H1 (cell line): ENCODE results near the gene CLDN15. TPM values are rescaled to one million over a fixed set of nuclear protein-coding genes. Genes with fewer than 3 reads are reported as not detected.

Experiments used
- BACH1 ChIP-seq: IDR thresholded peaks from 2 replicates; pipeline ENCODE4 v1.6.1; 2012; ENCODE audit warnings: low read length, improper control_type of control experiment
- CTBP2 ChIP-seq: IDR thresholded peaks from 2 replicates; pipeline ENCODE4 v1.7.0; 2011; ENCODE audit warnings: borderline replicate concordance, mild to moderate bottlenecking, moderate library complexity, mixed read lengths, low read length; ENCODE audit not compliant: insufficient read depth, insufficient read length
- FOSL1 ChIP-seq: IDR thresholded peaks from 2 replicates; pipeline ENCODE4 v1.6.1; 2011; ENCODE audit warnings: mild to moderate bottlenecking, low read depth, low read length, moderate library complexity; ENCODE audit not compliant: insufficient read depth
- TAF7 ChIP-seq: optimal IDR thresholded peaks from 2 replicates; pipeline ENCODE3; 2011; ENCODE audit warnings: low read depth, mild to moderate bottlenecking, inconsistent platforms, low read length, moderate library complexity, borderline replicate concordance
- USF2 ChIP-seq: IDR thresholded peaks from 2 replicates; pipeline ENCODE4 v1.6.1; 2011; ENCODE audit warnings: low read length, improper control_type of control experiment
- ZNF274 ChIP-seq: IDR thresholded peaks from 2 replicates; pipeline ENCODE4 v1.7.0; 2012; ENCODE audit warnings: low read length, borderline replicate concordance; ENCODE audit errors: extremely low read depth
- polyA plus RNA-seq, 7 experiments: library from polyadenylated mRNA; depleted of rRNA in 3 of 7; stranded (reverse) in 5 of 7; unstranded in 2 of 7; fragments of >200 nt in 5 of 7; fragments of 200-250 nt in 2 of 7; gene quantifications; 1 replicate in 5 of 7; 2 replicates in 1 of 7; 4 replicates in 1 of 7; pipeline versions ENCODE4 v1.2.1 to v1.2.3, GENCODE V29; 2011 to 2013; ENCODE audit warnings: missing spikeins in 2 of 7, mixed read lengths in 2 of 7
- total RNA-seq: library from RNA; stranded (reverse); fragmentation: NEBNext Ultra II Directional; extraction: Animal tissue kit (Norgen Biotek cat#: 25700); gene quantifications from 2 replicates; pipeline ENCODE4 v1.2.1, GENCODE V29; 2021

Gene CLDN15
- total and polyA plus RNA-seq, 2 of the 8 experiments (the other 6 are each of a cell fraction or from before 2014, with no cell fraction given): 5.5 to 7.6 TPM

- TF ChIP-seq USF2 (no peak), CTBP2 (no peak), TAF7 (no peak), FOSL1 (no peak), BACH1 (no peak), ZNF274 (no peak)
- TF ChIP-seq, all 59 proteins: peak for 0
Measured at GRCh38 chr7:101265622-101266516, 28.3 kb upstream of the CLDN15 start (continued).
